ENCODE results near the gene DTX1.

The DTX1 gene

DNA sequence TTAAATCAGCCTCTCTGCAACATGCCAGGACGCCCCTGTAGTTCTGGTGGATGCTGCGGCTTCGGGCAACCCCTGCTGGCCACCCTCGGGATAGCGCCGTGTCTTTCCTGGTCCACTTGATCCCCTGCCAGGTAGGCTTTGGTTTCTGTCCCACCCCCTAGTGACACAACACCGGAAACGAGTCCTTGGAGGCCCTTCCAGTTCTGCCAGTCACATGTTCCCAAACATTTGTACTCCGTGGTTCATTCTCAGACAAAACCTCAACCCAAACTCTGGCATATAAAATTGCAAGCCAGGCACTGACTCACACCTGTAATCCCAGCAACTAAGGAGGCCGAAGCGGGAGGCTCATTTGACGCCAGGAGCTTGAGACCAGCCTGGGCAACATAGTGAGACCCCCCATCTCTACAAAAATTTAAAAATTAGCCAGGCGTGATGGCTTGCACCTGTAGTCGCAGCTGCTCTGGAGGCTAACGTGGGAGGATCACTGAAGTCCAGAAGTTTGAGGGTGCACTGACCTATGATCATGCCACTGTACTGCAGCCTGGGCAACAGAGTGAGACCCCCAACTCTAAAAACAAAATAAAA lies 42.0 kb downstream of the DTX1 start:
- Histone ChIP-seq H3K9ac (no peak overlapping the region; the same call in 1 of the 2 replicates), H3K27ac (no peak overlapping the region), H3K27me3 (ENCODE audit: insufficient read depth, low read depth) (no peaks in the 10 kb centered on the region), H3K4me1 (ENCODE audit: low read depth, poor library complexity, severe bottlenecking) (peaks cover 33% of the 10 kb centered on the region), H4K20me1 (ENCODE audit: insufficient read depth) (no peaks in the 10 kb centered on the region), H3K79me2 (ENCODE audit: insufficient read depth, low read depth) (no peaks in the 10 kb centered on the region), H3K4me2 (peak overlapping the region; percentile 45; the same call in 1 of the 2 replicates), H2AFZ (ENCODE audit: low read depth) (peak overlapping the region; percentile 41; the same call in 1 of the 2 replicates), H3K4me3 (IDR thresholded peaks at IDR 0.05; ENCODE audit: insufficient read depth, low read depth, low read length) (no peak overlapping the region), H3K36me3 (ENCODE audit: insufficient read depth) (no peaks in the 10 kb centered on the region)
- TF ChIP-seq CTCF (conservative IDR thresholded peaks at IDR 0.05; ENCODE audit: low read depth, low read length): peak; percentile 72

DNA sequence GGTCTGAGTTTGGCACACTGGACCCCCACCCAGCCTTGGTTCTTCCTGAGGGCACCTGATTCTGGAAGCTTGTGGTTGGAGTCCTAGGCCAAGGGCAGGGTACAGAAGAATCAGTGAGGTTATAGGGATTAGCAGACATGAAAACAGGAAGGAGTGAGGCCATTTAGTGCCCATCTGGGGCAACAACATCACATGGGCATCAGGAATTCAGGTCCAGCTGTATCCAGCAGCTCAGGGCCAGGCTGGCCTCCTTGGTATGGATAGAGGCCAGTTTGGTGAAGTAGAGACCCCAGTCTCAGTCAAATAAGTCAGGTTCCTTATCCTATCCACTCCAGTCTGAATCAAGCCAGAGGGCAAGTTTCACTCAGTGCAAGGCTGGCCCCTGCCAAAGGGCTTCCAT lies 42.8 kb downstream of the DTX1 start:
- H3K27ac ChIP-seq: no peak overlapping the region; the same call in 1 of the 2 replicates
- H3K4me1 ChIP-seq (ENCODE audit: low read depth, poor library complexity, severe bottlenecking): peaks cover 33% of the 10 kb centered on the region
- H3K9ac ChIP-seq: no peak overlapping the region
- H3K36me3 ChIP-seq (ENCODE audit: insufficient read depth): no peaks in the 10 kb centered on the region
- no peak overlapping the region for H2AFZ ChIP-seq (ENCODE audit: low read depth)
- H4K20me1 ChIP-seq (ENCODE audit: insufficient read depth): no peaks in the 10 kb centered on the region
- no peak overlapping the region for H3K4me3 ChIP-seq (IDR thresholded peaks at IDR 0.05; ENCODE audit: insufficient read depth, low read depth, low read length)
- TF ChIP-seq CTCF (conservative IDR thresholded peaks at IDR 0.05; ENCODE audit: low read depth, low read length): no peak
- no peaks in the 10 kb centered on the region for H3K27me3 ChIP-seq (ENCODE audit: insufficient read depth, low read depth)
- H3K4me2 ChIP-seq: 0 out of 2 replicates have a peak overlapping the region, but pooled peaks have one; percentile 45
- no peaks in the 10 kb centered on the region for H3K79me2 ChIP-seq (ENCODE audit: insufficient read depth, low read depth)

GRCh38 chr12:113099764-113100163 lies 43.2 kb downstream of the DTX1 start:
- no peak overlapping the region for H3K9ac ChIP-seq

GRCh38 chr12:113101751-113102150 lies 45.2 kb downstream of the DTX1 start:
- Histone ChIP-seq H3K79me2 (ENCODE audit: insufficient read depth, low read depth) (no peaks in the 10 kb centered on the region), H3K4me3 (IDR thresholded peaks at IDR 0.05; ENCODE audit: insufficient read depth, low read depth, low read length) (no peak overlapping the region), H2AFZ (ENCODE audit: low read depth) (no peak overlapping the region), H4K20me1 (ENCODE audit: insufficient read depth) (no peaks in the 10 kb centered on the region), H3K4me2 (no peak overlapping the region), H3K27me3 (ENCODE audit: insufficient read depth, low read depth) (no peaks in the 10 kb centered on the region), H3K36me3 (ENCODE audit: insufficient read depth) (no peaks in the 10 kb centered on the region), H3K27ac (no peak overlapping the region), H3K4me1 (ENCODE audit: low read depth, poor library complexity, severe bottlenecking) (peaks cover 21% of the 10 kb centered on the region), H3K9ac (no peak overlapping the region)
- no peak for TF ChIP-seq CTCF (conservative IDR thresholded peaks at IDR 0.05; ENCODE audit: low read depth, low read length)

More at GRCh38 chr12:113099764-113100163, 43.2 kb downstream of the DTX1 start:
- H3K27me3 ChIP-seq (ENCODE audit: insufficient read depth, low read depth): no peaks in the 10 kb centered on the region
- H3K4me2 ChIP-seq: no peak overlapping the region
- no peaks in the 10 kb centered on the region for H4K20me1 ChIP-seq (ENCODE audit: insufficient read depth)
- H3K4me1 ChIP-seq (ENCODE audit: low read depth, poor library complexity, severe bottlenecking): peaks cover 33% of the 10 kb centered on the region
- H3K27ac ChIP-seq: no peak overlapping the region
- TF ChIP-seq CTCF (conservative IDR thresholded peaks at IDR 0.05; ENCODE audit: low read depth, low read length): no peak
- no peak overlapping the region for H2AFZ ChIP-seq (ENCODE audit: low read depth)
- no peak overlapping the region for H3K4me3 ChIP-seq (IDR thresholded peaks at IDR 0.05; ENCODE audit: insufficient read depth, low read depth, low read length)
- H3K36me3 ChIP-seq (ENCODE audit: insufficient read depth): no peaks in the 10 kb centered on the region
- H3K79me2 ChIP-seq (ENCODE audit: insufficient read depth, low read depth): no peaks in the 10 kb centered on the region
